ENCODE data around the gene KRTAP5-3. TPM values are rescaled to one million over a fixed set of nuclear protein-coding genes. Genes with fewer than 3 reads are reported as not detected.
"Not testable (repeated sequence)": the region's sequence is repeated elsewhere in the genome, so short reads cannot be mapped to it uniquely, and the experiment has no call there.

Gene KRTAP5-3
- total RNA-seq, 1 donor from 2014 or later: not detected

GRCh38 chr11:1650918-1651262 is 42.6 kb upstream of the KRTAP5-3 start:
- TF ChIP-seq CTCF (IDR thresholded peaks at IDR 0.05): no peak
- Histone ChIP-seq H3K4me3 (no peak overlapping the region), H3K27me3 (ENCODE audit: low read depth) (peaks cover 31% of the 10 kb centered on the region), H3K9me3 (no peaks in the 10 kb centered on the region), H3K4me1 (peaks cover 7% of the 10 kb centered on the region), H3K27ac (no peak overlapping the region), H3K36me3 (no peaks in the 10 kb centered on the region)
- ATAC-seq (no peak), DNase-seq (no peak)
- intact Hi-C loops (cut with DNase I): no loop called here

- no peak for DNase-seq
These were observed 42.0 kb upstream of the KRTAP5-3 start for GRCh38 chr11:1650034-1650917.

GRCh38 chr11:1648653-1649420 is 40.6 kb upstream of the KRTAP5-3 start:
- H3K9me3 ChIP-seq: no peaks in the 10 kb centered on the region
- H3K4me3 ChIP-seq: no peak overlapping the region
- H3K27me3 ChIP-seq (ENCODE audit: low read depth): peaks cover 14% of the 10 kb centered on the region
- H3K27ac ChIP-seq: no peak overlapping the region
- peaks cover 7% of the 10 kb centered on the region for H3K4me1 ChIP-seq
- intact Hi-C loops (cut with DNase I): no loop called here
- DNase-seq: no peak
- no peak for ATAC-seq
- no peaks in the 10 kb centered on the region for H3K36me3 ChIP-seq
- no peak for TF ChIP-seq CTCF (IDR thresholded peaks at IDR 0.05)

More at GRCh38 chr11:1650034-1650917, 42.0 kb upstream of the KRTAP5-3 start:
- intact Hi-C loops (cut with DNase I): no loop called here
- no peak overlapping the region for H3K4me3 ChIP-seq
- H3K27me3 ChIP-seq (ENCODE audit: low read depth): peaks cover 26% of the 10 kb centered on the region
- no peak overlapping the region for H3K27ac ChIP-seq
- TF ChIP-seq CTCF (IDR thresholded peaks at IDR 0.05): no peak
- no peaks in the 10 kb centered on the region for H3K9me3 ChIP-seq
- no peak for ATAC-seq
- peaks cover 7% of the 10 kb centered on the region for H3K4me1 ChIP-seq
- no peaks in the 10 kb centered on the region for H3K36me3 ChIP-seq

- intact Hi-C loops (cut with DNase I): no loop called here
- DNase-seq (no peak), ATAC-seq (no peak)
- Histone ChIP-seq H3K36me3 (no peaks in the 10 kb centered on the region), H3K27ac (no peak overlapping the region), H3K4me1 (peaks cover 6% of the 10 kb centered on the region), H3K27me3 (ENCODE audit: low read depth) (peaks cover 10% of the 10 kb centered on the region), H3K4me3 (no peak overlapping the region), H3K9me3 (no peaks in the 10 kb centered on the region)
- TF ChIP-seq CTCF (IDR thresholded peaks at IDR 0.05): no peak
These were observed 39.8 kb upstream of the KRTAP5-3 start for GRCh38 chr11:1647901-1648652.

GRCh38 chr11:1646540-1646939 is 38.3 kb upstream of the KRTAP5-3 start:
- H3K4me3 ChIP-seq; H3K9me3 ChIP-seq; H3K36me3 ChIP-seq; DNase-seq; H3K27ac ChIP-seq; intact Hi-C loops (cut with DNase I); H3K4me1 ChIP-seq; ATAC-seq: not testable (repeated sequence)
- H3K27me3 ChIP-seq (ENCODE audit: low read depth): peaks cover 11% of the 10 kb centered on the region

All from lower lobe of right lung (tissue), 2 donors.